GM21526 (cell line): ENCODE data around the gene ZNF821.
A peak's percentile ranks its signal among the peaks of the same experiment; 100 is the strongest.
"Not testable (repeated sequence)": the region's sequence is repeated elsewhere in the genome, so short reads cannot be mapped to it uniquely, and the experiment has no call there.

Source experiments
- ATAC-seq: cut with Tn5 transposase; IDR thresholded peaks from one replicate; pipeline ENCODE4 v1.9.1; 2021; ENCODE audit warnings: moderate library complexity; ENCODE audit not compliant: unreplicated experiment, low FRiP score

The ZNF821 gene, protein sequence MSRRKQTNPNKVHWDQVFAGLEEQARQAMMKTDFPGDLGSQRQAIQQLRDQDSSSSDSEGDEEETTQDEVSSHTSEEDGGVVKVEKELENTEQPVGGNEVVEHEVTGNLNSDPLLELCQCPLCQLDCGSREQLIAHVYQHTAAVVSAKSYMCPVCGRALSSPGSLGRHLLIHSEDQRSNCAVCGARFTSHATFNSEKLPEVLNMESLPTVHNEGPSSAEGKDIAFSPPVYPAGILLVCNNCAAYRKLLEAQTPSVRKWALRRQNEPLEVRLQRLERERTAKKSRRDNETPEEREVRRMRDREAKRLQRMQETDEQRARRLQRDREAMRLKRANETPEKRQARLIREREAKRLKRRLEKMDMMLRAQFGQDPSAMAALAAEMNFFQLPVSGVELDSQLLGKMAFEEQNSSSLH

DNA sequence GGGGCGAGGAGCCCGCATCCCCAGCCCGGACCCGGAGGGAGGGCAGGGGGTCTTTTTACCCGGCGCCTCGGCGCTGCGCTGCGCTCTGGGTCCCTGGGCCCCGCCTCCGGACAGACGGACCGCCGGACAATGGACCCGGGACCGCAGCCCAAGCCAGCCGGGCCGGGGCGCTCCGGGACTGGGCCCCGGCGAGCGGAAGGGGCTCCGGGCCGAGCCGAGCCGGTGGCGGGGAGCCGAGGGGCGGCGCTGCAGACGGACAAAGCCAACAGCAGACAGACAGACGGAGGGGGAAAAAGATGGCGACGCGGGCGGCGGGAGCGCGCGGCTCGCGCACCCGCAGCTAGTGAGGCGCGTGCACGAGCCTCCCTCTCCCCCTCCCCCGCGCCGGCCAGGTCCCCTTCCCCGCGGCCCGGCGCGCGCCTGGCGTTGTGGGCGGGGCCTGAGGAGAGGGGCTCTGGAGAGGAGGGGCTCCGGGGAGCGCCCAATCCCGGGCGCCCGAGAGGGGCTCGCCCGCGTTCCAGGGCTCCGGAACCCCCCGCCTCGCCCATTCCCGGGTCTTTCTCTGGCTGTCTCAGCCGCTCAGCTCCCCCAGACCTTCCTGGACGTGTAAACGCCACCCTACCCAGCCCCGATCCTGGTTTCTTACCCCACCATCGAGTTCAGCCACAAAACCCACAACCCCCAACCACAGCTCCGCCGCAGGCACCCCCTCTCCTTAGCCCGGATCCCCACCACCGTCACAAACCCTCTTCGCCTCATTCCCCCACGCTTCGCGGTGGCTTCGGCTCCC, at the start of gene ZNF821:
Gene ZNF821, minus strand, starts transcription at position 334 of the 790 bp plus-strand sequence. CDS start 4,236 bp downstream, outside the sequence.
- ATAC-seq: peak; percentile 49

- ATAC-seq: no peak
Measured at GRCh38 chr16:71933017-71933416, 49.0 kb upstream of the ZNF821 start.

DNA sequence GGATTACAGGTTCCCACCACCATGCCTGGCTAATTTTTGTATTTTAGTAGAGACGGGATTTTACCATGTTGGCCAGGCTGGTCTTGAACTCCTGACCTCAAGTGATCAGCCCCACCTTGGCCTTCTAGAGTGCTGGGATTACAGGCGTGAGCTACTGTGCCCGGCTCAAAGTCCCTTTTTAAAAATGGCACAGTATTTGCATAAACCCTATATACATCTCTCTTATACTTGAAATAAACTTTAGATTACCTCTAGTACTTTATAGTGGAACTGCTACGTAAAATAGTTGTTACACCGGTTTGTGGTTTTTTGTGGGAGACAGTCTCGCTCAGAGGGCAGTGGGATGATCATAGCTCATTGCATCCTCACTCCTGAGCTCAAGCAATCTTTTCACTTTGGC, 47.6 kb upstream of the ZNF821 start:
- ATAC-seq: no peak

DNA sequence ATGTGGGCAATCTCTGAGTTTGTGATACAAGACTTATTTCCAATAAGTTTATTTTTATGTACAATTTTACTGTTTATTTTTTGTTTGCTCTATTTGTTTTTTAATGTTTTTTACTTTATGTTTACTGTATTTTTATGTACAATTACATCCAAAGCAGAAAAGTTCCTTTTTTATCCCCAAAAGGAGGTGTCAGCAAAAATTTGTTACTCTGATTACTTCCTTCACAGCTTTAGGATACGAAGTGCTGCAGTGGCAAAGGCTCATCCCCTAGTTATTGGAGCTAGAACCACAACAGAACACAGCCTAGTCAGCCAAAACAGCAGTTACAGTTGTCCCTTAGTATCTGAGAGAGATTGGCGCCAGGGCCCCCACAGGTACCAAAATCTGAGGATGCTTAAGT, 47.0 kb upstream of the ZNF821 start:
- ATAC-seq: no peak

DNA sequence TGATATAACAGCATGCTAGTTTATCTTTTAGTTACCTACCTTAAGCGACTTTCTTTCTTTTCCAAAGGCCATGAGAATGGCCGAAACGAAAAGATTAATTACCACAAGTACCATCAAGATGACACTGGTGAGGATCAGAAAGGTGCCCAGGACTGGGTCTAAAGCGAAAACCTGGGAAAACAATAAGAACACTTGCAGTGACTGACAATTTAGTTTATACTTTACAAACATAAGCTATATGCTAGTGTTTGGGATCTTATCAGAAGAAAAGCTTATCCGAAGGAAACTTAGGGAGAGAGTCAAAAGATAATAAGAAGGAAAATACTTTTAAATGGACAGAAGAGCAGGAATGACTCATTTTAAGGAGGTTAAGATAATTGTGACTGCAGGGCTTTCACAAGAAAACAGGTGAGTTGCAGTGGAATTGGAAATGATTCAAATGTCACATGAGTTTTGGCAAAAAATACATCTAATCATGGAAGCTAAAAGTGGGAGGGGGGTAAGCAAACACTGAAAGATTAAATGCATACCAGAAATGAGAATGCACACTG, 46.1 kb upstream of the ZNF821 start:
- no peak for ATAC-seq

GRCh38 chr16:71929048-71929447, 45.1 kb upstream of the ZNF821 start:
- ATAC-seq: no peak

- no peak for ATAC-seq
Measured at GRCh38 chr16:71927787-71928186, 43.8 kb upstream of the ZNF821 start.

DNA sequence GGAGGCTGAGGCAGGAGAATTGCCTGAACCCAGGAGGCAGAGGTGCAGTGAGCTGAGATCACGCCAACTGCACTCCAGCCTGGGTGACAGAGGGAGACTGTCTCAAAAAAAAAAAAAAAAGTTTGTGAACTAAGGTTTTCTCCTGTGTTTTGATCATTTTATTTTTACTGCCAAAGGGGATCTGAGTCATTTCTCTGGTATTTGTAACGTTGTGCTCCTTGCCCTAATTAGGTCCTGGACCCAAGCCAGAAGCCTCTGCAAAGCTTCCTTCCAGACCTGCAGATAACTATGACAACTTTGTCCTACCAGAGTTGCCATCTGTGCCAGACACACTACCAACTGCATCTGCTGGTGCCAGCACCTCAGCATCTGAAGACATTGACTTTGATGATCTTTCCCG, 43.4 kb upstream of the ZNF821 start:
- ATAC-seq: no peak

- no peak for ATAC-seq
Measured at GRCh38 chr16:71924710-71925109, 40.7 kb upstream of the ZNF821 start.

DNA sequence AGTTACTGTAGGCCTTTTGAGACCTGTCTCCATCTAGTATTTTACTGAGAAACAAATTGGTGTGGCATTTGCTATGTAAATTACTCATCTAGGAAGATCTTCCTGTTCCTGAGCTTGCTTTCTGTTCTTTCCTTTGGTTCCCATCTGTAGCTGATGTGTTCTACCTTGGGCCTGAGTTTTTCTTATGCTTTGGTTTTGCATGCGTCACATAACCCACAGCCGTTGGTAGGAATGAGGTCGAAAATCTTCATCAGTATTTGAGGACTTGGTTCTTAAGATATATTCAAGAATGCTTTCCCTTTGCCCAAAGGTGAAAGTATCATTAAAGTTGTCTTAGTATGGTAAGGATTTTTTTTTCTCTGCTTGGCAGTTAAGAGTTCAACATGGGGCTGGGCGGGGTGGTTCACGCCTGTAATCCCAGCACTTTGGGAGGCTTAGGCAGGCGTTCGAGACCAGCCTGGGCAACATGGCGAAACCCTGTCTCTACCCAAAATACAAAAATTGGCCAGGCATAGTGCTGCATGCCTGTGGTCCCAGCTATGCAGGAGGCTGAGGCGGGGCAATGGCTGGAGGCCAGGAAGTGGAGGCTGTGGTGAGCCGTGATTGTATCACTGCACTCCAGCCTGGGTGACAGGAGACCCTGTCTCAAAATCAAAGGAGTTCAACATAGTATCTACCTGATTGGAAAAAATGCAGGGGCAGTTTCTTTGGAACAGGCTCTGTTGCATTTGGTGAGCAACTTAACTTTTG, 40.1 kb upstream of the ZNF821 start:
- no peak for ATAC-seq

GRCh38 chr16:71920658-71921057, 36.7 kb upstream of the ZNF821 start:
- ATAC-seq: no peak

DNA sequence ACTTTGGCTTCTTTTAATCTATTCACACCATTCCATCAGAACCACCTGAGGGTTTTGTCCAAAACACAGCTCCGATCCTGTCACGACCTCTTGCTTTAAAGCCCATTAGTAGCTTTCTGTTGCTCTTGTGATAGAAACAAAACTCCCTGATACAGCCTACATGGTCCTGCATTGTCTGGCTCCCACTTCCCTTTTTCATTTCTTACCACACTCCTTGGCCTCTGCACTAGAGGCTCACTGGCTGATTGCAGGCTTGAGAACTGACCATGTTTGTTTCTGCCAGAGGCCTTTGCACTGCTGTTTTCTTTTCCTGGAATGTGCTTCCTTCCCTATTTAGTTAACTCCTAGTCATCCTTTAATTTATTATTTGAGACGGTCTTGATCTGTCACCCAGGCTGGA, 35.1 kb upstream of the ZNF821 start:
- ATAC-seq: no peak

GRCh38 chr16:71917900-71918299, 33.9 kb upstream of the ZNF821 start:
- ATAC-seq: no peak

DNA sequence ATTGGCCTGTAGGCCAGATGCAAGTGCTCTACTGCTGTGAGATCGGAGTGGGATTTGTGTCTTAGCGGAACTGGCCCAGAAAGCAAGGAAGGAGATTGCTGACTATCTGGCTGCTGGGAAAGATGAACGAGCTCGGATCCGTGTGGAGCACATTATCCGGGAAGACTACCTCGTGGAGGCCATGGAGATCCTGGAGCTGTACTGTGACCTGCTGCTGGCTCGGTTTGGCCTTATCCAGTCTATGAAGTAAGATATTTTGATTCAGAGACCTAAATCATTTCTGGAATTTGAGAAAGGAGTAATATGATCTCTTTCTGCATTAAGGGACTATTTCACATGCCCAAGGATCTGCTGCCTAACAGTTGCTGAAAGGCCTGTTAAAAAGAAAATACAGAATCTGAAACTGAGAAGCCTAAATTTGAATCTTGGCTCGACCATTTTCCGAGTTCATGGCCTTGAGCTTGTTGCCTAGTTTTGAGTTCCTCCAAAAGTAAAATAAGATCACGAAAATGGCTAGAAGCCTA, 32.5 kb upstream of the ZNF821 start:
- no peak for ATAC-seq

DNA sequence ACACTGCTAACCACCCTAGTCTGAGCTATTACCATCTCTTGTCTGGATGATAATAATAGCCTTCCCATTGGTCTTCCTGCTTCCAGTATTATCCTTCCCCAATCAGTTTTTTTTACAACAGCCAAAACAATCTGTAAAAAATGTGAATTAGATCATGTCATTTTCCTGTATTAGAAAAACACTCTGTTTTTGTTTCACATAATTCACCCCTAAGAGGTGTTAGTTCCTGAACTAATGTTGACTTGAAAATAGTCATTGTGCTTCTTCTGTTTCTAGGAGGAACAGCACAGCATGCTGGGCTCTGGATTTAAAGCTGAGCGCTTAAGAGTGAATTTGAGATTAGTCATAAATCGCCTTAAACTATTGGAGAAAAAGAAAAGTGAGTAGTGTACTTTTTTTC, 31.4 kb upstream of the ZNF821 start:
- no peak for ATAC-seq

DNA sequence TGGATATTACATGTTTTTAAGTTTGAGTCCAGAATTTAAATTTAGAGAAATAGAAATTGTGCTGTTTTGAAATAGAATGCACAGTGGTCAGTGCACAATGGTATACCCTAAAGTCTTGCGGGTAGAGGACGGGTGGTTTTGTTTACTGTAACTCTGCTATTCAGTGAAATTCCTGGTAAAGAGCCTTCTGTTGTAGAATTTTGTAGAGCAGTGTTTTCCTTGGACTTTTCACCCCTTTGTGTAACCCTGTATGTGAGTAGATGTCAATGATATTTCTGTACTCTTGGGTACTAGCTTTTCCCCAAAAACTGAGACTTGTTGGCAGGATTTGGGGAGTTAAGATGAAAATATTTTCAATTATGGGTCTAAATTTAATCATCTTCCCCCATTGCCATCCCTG, 30.8 kb upstream of the ZNF821 start:
- no peak for ATAC-seq

- no peak for ATAC-seq
Measured at GRCh38 chr16:71912534-71913275, 28.7 kb upstream of the ZNF821 start.

GRCh38 chr16:71911121-71911520, 27.1 kb upstream of the ZNF821 start:
- ATAC-seq: no peak

GRCh38 chr16:71905765-71906164, 21.8 kb upstream of the ZNF821 start:
- not testable (repeated sequence) for ATAC-seq

DNA sequence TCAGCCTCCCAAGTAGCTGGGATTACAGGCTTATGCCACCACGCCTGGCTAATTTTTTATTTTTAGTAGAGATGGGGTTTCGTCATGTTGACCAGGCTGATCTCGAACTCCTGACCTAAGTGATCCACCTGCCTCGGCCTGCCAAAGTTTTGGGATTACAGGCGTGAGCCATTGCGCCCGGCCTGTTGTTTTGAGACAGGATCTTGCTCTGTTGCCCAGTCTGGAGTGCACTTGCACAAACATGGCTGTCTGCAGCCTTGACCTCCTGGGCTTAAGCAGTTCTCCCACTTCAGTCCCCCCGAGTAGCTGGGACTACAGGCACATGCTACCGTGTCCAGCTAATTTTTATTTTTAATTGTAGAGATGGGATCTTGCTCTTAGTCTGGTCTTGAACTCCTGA, 20.3 kb upstream of the ZNF821 start:
- no peak for ATAC-seq
